ENCODE results near the gene TRAF3IP3.

DNA sequence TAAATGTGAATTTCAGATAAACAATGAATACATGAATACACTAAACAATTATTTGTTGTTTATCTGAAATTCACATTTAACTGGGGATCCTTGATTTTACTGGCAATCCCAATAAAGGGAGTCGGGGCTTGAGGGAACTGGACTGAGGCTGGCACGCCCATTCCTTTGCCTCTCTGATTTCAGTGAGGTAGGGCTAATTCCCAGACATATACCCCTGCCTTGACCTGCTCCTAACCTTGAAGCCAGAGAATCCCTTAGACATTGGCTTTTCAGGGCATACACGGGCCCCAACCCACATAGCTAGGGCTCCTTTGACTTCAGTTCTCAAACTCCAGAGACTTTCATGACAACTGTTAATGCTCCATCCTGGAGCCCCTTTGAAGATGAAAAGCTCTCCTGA is 61.1 kb downstream of the TRAF3IP3 start:
- TF ChIP-seq, protein P1, sequence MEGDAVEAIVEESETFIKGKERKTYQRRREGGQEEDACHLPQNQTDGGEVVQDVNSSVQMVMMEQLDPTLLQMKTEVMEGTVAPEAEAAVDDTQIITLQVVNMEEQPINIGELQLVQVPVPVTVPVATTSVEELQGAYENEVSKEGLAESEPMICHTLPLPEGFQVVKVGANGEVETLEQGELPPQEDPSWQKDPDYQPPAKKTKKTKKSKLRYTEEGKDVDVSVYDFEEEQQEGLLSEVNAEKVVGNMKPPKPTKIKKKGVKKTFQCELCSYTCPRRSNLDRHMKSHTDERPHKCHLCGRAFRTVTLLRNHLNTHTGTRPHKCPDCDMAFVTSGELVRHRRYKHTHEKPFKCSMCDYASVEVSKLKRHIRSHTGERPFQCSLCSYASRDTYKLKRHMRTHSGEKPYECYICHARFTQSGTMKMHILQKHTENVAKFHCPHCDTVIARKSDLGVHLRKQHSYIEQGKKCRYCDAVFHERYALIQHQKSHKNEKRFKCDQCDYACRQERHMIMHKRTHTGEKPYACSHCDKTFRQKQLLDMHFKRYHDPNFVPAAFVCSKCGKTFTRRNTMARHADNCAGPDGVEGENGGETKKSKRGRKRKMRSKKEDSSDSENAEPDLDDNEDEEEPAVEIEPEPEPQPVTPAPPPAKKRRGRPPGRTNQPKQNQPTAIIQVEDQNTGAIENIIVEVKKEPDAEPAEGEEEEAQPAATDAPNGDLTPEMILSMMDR (conservative IDR thresholded peaks at IDR 0.05) = no peak
- no peak for TF ChIP-seq EZH2 (IDR thresholded peaks at IDR 0.05; ENCODE audit: low read depth)
